PC-9 (cell line): ENCODE measurements around the gene FAH. TPM values are rescaled to one million over a fixed set of nuclear protein-coding genes. Genes with fewer than 3 reads are reported as not detected.

Experiments used
- BruUV-seq: library from RNA; stranded (reverse); fragments of 400-500 nt; replicated peaks from 2 replicates; lab custom pipeline; 2021; lab: Mats Ljungman, UMichigan
- CTCF ChIA-PET: fragments of 300-600 bp; sonication (Branson Sonifier 250); formaldehyde crosslinking; loops from one replicate; lab custom pipeline; 2022; ENCODE audit warnings: antibody characterized with exemption; lab: Charles Lee
- POLR2A ChIA-PET: fragments of 300-600 bp; sonication (Branson Sonifier 250); formaldehyde crosslinking; loops from one replicate; lab custom pipeline; 2022; ENCODE audit warnings: antibody characterized with exemption; ENCODE audit not compliant: unreplicated experiment; lab: Charles Lee
- DNase-seq, 2 experiments: peaks; one replicate each; pipeline versions ENCODE4 v3.0.0 to v3.0.0-alpha.2; 2015 to 2022; ENCODE audit warnings: mixed read lengths in 1 of 2
- H2AFZ ChIP-seq: fragments of 200-600 bp; sonication (generic); 2 replicates; pipeline ENCODE4 v1.8.1; 2017; ENCODE audit warnings: antibody characterized with exemption
- H3F3A ChIP-seq: fragments of 200-600 bp; sonication (generic); 2 replicates; pipeline ENCODE4 v1.8.1; 2017; ENCODE audit warnings: antibody characterized with exemption, mild to moderate bottlenecking, low read depth; ENCODE audit not compliant: insufficient read depth
- H3K27ac ChIP-seq: fragments of 200-600 bp; sonication (generic); 2 replicates; pipeline ENCODE4 v1.6.1; 2016; ENCODE audit warnings: mixed run types
- H3K27me3 ChIP-seq: fragments of 200-600 bp; sonication (generic); 2 replicates; pipeline ENCODE4 v1.6.1; 2016; ENCODE audit warnings: low read depth, mixed run types; ENCODE audit not compliant: insufficient read depth
- H3K36me3 ChIP-seq: fragments of 200-600 bp; sonication (generic); 2 replicates; pipeline ENCODE4 v1.6.1; 2016; ENCODE audit warnings: low read depth, mixed run types
- H3K4me1 ChIP-seq: fragments of 200-600 bp; sonication (generic); replicated peaks from 2 replicates; pipeline ENCODE4 v1.6.1; 2016; ENCODE audit warnings: mixed run types; ENCODE audit not compliant: insufficient read depth
- H3K4me2 ChIP-seq: fragments of 200-600 bp; sonication (generic); 2 replicates; pipeline ENCODE4 v1.6.1; 2017; ENCODE audit warnings: mixed run types
- H3K4me3 ChIP-seq: fragments of 200-600 bp; sonication (generic); 2 replicates; pipeline ENCODE4 v1.6.1; 2016; ENCODE audit warnings: mixed run types
- H3K79me2 ChIP-seq: fragments of 200-600 bp; sonication (generic); 2 replicates; pipeline ENCODE4 v1.6.1; 2017; ENCODE audit warnings: low read depth, mixed run types
- H3K9me2 ChIP-seq: fragments of 200-600 bp; sonication (generic); 2 replicates; pipeline ENCODE4 v1.8.1; 2017; ENCODE audit warnings: mild to moderate bottlenecking; ENCODE audit not compliant: insufficient read depth
- H3K9me3 ChIP-seq: fragments of 200-600 bp; sonication (generic); 2 replicates; pipeline ENCODE4 v1.8.1; 2016; ENCODE audit warnings: low read depth; ENCODE audit not compliant: insufficient read depth
- H4K20me1 ChIP-seq: fragments of 200-600 bp; sonication (generic); 2 replicates; pipeline ENCODE4 v1.8.1; 2017; ENCODE audit not compliant: insufficient read depth
- CTCF ChIP-seq: fragments of 200-600 bp; sonication (generic); conservative IDR thresholded peaks from 2 replicates; pipeline ENCODE4 v1.6.1; 2017; ENCODE audit warnings: mixed run types, antibody characterized with exemption, mild to moderate bottlenecking, moderate library complexity
- EZH2 ChIP-seq: fragments of 200-600 bp; sonication (generic); IDR thresholded peaks from 2 replicates; pipeline ENCODE4 v1.8.0; 2017; ENCODE audit warnings: antibody characterized with exemption, low read depth
- intact Hi-C: fragments of 100-400 bp; cut with micrococcal nuclease; formaldehyde crosslinking; loops from one replicate; pipeline ENCODE4 v1.10.0; 2022; ENCODE audit not compliant: unreplicated experiment
- total RNA-seq: library from RNA; stranded (reverse); gene quantifications from 2 replicates; pipeline ENCODE4 v1.2.3, GENCODE V29; 2021

FAH gene
- total RNA-seq, 1 experiment from 2014 or later: 75.5 TPM

DNA sequence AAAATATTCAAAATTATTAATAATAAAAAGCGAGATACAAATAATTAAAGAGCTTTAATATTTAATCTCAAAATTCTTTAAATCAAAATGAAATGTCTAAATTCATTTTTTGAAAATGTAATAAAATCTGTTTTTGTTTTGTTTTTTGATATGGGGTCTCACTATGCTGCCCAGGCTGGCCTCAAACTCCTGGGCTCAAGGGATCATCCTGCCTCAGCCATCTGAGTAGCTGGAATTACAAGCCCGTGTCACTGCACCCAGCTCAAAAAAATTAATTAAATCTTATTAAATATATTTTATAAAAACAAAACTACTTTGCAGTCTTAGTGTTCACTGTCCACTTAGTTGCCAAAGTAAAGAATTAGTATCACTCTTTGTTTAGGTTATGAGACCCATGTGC lies 38.4 kb downstream of the FAH start:
- no peak overlapping the region for H3K27ac ChIP-seq
- DNase-seq: no peak
- ChIA-PET CTCF (no interaction called here), POLR2A (no interaction called here)
- H3K9me2 ChIP-seq: no peaks in the 10 kb centered on the region
- no peaks in the 10 kb centered on the region for H4K20me1 ChIP-seq
- no peaks in the 10 kb centered on the region for H3K4me1 ChIP-seq
- H3K79me2 ChIP-seq: no peaks in the 10 kb centered on the region
- no peak overlapping the region for H3K4me3 ChIP-seq
- no peak overlapping the region for H3K4me2 ChIP-seq
- no peak for TF ChIP-seq CTCF
- TF ChIP-seq EZH2: no peak
- no TSS peak for BruUV-seq
- intact Hi-C loops: no loop called here
- H3K9me3 ChIP-seq: no peaks in the 10 kb centered on the region
- no peaks in the 10 kb centered on the region for H3F3A ChIP-seq
- no peaks in the 10 kb centered on the region for H3K27me3 ChIP-seq
- H3K36me3 ChIP-seq: no peaks in the 10 kb centered on the region
- no peak overlapping the region for H2AFZ ChIP-seq

DNA sequence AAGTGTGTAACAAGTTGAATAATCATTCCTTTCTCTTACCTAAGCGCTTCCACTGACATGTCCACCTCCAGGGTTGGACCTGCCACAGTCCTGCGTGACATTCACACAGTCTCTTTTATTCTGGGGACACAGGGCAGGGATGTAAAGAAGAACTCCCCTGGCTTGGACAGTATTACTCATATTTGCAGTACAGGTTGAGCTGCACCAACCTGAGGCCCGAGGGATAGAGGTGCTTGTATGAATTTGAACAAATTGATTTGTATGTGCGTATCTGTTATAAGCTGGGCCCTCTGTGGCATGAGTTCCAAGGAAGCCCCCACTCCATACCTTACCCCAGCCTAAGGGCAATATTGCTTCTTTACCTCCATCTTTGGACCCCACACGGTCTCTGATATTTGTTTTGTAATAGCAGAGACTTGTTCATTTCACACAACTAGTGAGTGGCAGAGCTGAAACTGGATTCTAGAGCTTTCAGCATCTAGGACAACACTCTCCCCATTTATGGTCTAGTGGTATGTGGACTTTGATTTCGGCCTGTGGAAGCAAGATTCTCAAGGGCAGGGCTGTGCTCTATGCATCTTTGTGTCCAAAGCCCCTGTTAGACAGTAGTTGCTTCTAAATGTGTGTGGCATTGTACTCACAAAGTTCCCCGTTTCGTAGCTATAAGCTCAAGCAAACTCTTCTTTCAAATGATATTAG lies 39.2 kb downstream of the FAH start:
- TF ChIP-seq EZH2: no peak
- BruUV-seq: no TSS peak
- H3K4me1 ChIP-seq: no peaks in the 10 kb centered on the region
- no peak for DNase-seq
- H4K20me1 ChIP-seq: no peaks in the 10 kb centered on the region
- ChIA-PET CTCF (no interaction called here), POLR2A (no interaction called here)
- H3K27ac ChIP-seq: no peak overlapping the region
- intact Hi-C loops: no loop called here
- no peak overlapping the region for H3K4me3 ChIP-seq
- no peaks in the 10 kb centered on the region for H3K79me2 ChIP-seq
- no peaks in the 10 kb centered on the region for H3F3A ChIP-seq
- H3K9me3 ChIP-seq: no peaks in the 10 kb centered on the region
- H3K36me3 ChIP-seq: no peaks in the 10 kb centered on the region
- no peaks in the 10 kb centered on the region for H3K9me2 ChIP-seq
- H3K4me2 ChIP-seq: no peak overlapping the region
- no peaks in the 10 kb centered on the region for H3K27me3 ChIP-seq
- no peak overlapping the region for H2AFZ ChIP-seq

GRCh38 chr15:80194186-80194585 lies 41.4 kb downstream of the FAH start:
- intact Hi-C loops: no loop called here
- CTCF ChIA-PET: no interaction called here
- no TSS peak for BruUV-seq

More at GRCh38 chr15:80194186-80194585, 41.4 kb downstream of the FAH start:
- Histone ChIP-seq H2AFZ (no peak overlapping the region), H3K36me3 (no peaks in the 10 kb centered on the region), H3K27ac (no peak overlapping the region), H3K79me2 (no peaks in the 10 kb centered on the region), H4K20me1 (no peaks in the 10 kb centered on the region), H3K9me2 (no peaks in the 10 kb centered on the region), H3K4me3 (no peak overlapping the region), H3K4me1 (no peaks in the 10 kb centered on the region), H3K4me2 (no peak overlapping the region), H3F3A (no peaks in the 10 kb centered on the region), H3K27me3 (no peaks in the 10 kb centered on the region), H3K9me3 (no peaks in the 10 kb centered on the region)
- DNase-seq: no peak
- TF ChIP-seq CTCF (no peak), EZH2 (no peak)
- POLR2A ChIA-PET: no interaction called here
